KMS-11 (cell line): Measurements from ENCODE around the gene HNF4A.

Experiments
- H2AFZ ChIP-seq: fragments of 200-600 bp; sonication (generic); 2 replicates; pipeline ENCODE4 v1.6.1; 2016; ENCODE audit warnings: antibody characterized with exemption, mixed run types, low read depth
- H3K27ac ChIP-seq: fragments of 200-600 bp; sonication (generic); 2 replicates; pipeline ENCODE4 v1.6.1; 2016; ENCODE audit warnings: mild to moderate bottlenecking, mixed run types
- H3K27me3 ChIP-seq: fragments of 200-600 bp; sonication (generic); 2 replicates; pipeline ENCODE4 v1.6.1; 2017; ENCODE audit warnings: mild to moderate bottlenecking, low read depth, mixed run types, moderate library complexity; ENCODE audit not compliant: insufficient read depth
- H3K36me3 ChIP-seq: fragments of 200-600 bp; sonication (generic); 2 replicates; pipeline ENCODE4 v1.6.1; 2017; ENCODE audit warnings: mild to moderate bottlenecking, mixed run types; ENCODE audit not compliant: insufficient read depth
- H3K4me1 ChIP-seq: fragments of 200-600 bp; sonication (generic); 2 replicates; pipeline ENCODE4 v1.6.1; 2016; ENCODE audit warnings: mild to moderate bottlenecking, low read depth, mixed run types; ENCODE audit not compliant: poor library complexity, severe bottlenecking
- H3K4me2 ChIP-seq: fragments of 200-600 bp; sonication (generic); 2 replicates; pipeline ENCODE4 v1.7.0; 2016; ENCODE audit warnings: mild to moderate bottlenecking, mixed run types
- H3K4me3 ChIP-seq: fragments of 200-600 bp; sonication (generic); IDR thresholded peaks from 2 replicates; pipeline ENCODE4 v1.6.1; 2017; ENCODE audit warnings: low read depth, low read length, mixed read lengths; ENCODE audit not compliant: insufficient read depth
- H3K79me2 ChIP-seq: fragments of 200-600 bp; sonication (generic); 2 replicates; pipeline ENCODE4 v1.6.1; 2016; ENCODE audit warnings: low read depth, mixed run types; ENCODE audit not compliant: insufficient read depth
- H3K9ac ChIP-seq: fragments of 200-600 bp; sonication (generic); 2 replicates; pipeline ENCODE4 v1.6.1; 2016; ENCODE audit warnings: mild to moderate bottlenecking, mixed run types
- H4K20me1 ChIP-seq: fragments of 200-600 bp; sonication (generic); 2 replicates; pipeline ENCODE4 v1.6.1; 2016; ENCODE audit warnings: mild to moderate bottlenecking, mixed run types; ENCODE audit not compliant: insufficient read depth
- TF ChIP-seq, protein P1 (sequence below): fragments of 200-600 bp; sonication (generic); conservative IDR thresholded peaks from 2 replicates; pipeline ENCODE4 v1.6.1; 2017; ENCODE audit warnings: low read depth, mild to moderate bottlenecking, antibody characterized with exemption, low read length, moderate library complexity, mixed read lengths

Gene HNF4A

DNA sequence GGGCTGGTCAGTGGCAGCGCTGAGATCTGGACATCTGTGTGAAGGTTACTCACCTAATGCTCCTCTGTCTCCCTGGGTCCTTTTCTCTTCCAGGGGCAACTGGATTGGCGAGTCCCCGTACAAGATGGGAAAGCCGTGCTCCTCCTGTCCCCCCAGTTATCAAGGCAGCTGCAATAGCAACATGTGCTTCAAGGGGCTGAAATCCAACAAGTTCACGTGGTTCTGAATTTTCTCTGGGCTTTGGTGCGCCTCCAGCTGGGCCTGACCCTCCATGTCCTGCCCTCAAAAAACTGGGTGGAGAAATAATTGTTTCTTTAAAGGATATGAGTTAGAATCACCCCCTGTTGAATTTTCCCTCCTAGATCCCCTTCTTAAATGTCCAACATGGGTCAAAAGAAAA is 4.9 kb upstream of the HNF4A start:
- Histone ChIP-seq H3K4me3 (no peak overlapping the region), H2AFZ (no peak overlapping the region), H3K9ac (no peak overlapping the region), H4K20me1 (no peaks in the 10 kb centered on the region), H3K27ac (no peak overlapping the region), H3K36me3 (no peaks in the 10 kb centered on the region), H3K79me2 (no peaks in the 10 kb centered on the region), H3K27me3 (no peaks in the 10 kb centered on the region), H3K4me1 (no peaks in the 10 kb centered on the region), H3K4me2 (no peak overlapping the region)
- TF ChIP-seq, protein P1, sequence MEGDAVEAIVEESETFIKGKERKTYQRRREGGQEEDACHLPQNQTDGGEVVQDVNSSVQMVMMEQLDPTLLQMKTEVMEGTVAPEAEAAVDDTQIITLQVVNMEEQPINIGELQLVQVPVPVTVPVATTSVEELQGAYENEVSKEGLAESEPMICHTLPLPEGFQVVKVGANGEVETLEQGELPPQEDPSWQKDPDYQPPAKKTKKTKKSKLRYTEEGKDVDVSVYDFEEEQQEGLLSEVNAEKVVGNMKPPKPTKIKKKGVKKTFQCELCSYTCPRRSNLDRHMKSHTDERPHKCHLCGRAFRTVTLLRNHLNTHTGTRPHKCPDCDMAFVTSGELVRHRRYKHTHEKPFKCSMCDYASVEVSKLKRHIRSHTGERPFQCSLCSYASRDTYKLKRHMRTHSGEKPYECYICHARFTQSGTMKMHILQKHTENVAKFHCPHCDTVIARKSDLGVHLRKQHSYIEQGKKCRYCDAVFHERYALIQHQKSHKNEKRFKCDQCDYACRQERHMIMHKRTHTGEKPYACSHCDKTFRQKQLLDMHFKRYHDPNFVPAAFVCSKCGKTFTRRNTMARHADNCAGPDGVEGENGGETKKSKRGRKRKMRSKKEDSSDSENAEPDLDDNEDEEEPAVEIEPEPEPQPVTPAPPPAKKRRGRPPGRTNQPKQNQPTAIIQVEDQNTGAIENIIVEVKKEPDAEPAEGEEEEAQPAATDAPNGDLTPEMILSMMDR = no peak

DNA sequence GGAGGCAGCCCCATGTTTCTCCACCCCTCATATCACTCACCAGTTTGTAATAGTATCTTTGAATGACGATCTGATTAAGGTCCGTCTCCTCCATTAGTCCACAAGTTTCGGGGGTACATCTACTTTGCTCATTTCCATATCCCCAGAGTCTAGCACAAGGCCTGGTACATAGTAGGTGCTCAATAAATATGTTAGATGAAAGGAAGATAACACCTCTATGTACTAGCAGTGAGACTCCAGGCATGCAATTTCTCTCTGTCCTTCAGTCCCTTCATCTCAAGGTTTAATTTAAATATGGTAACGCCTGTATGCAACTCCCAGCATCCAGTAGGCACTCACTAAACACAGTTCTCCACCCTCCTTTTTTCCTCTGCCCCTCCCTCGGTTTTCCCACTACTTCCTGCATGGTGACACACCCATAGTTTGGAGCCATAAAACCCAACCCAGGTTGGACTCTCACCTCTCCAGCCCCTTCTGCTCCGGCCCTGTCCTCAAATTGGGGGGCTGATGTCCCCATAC is 461 bp upstream of the HNF4A start:
- no peak overlapping the region for H3K9ac ChIP-seq
- no peaks in the 10 kb centered on the region for H3K79me2 ChIP-seq
- H2AFZ ChIP-seq = no peak overlapping the region
- no peak overlapping the region for H3K4me3 ChIP-seq
- no peaks in the 10 kb centered on the region for H4K20me1 ChIP-seq
- H3K36me3 ChIP-seq = no peaks in the 10 kb centered on the region
- H3K27ac ChIP-seq = no peak overlapping the region
- TF ChIP-seq, protein P1 = no peak
- H3K27me3 ChIP-seq = no peaks in the 10 kb centered on the region
- no peaks in the 10 kb centered on the region for H3K4me1 ChIP-seq
- no peak overlapping the region for H3K4me2 ChIP-seq

DNA sequence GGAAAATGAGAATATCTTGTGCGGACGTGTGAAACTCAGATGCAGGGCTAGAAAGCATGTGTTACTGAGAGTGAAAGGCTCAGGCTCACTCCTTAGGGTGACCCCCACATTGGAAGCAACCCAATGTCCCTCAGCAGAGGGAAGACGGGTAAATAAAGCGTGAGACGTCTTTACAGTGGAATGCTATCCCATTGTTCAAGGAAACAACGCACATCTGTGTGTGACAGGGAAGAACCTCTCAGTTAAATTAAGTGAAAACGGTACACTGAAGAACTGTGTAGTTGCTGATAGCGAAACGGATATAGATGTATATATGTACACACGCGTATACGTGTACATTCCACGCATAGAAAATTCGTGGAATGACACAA is 839 bp downstream of the HNF4A start:
- Histone ChIP-seq H3K4me2 (no peak overlapping the region), H3K9ac (no peak overlapping the region), H3K36me3 (no peaks in the 10 kb centered on the region), H3K4me3 (no peak overlapping the region), H3K27ac (no peak overlapping the region), H3K4me1 (no peaks in the 10 kb centered on the region), H3K79me2 (no peaks in the 10 kb centered on the region), H3K27me3 (no peaks in the 10 kb centered on the region), H2AFZ (no peak overlapping the region), H4K20me1 (no peaks in the 10 kb centered on the region)
- TF ChIP-seq, protein P1 = no peak

DNA sequence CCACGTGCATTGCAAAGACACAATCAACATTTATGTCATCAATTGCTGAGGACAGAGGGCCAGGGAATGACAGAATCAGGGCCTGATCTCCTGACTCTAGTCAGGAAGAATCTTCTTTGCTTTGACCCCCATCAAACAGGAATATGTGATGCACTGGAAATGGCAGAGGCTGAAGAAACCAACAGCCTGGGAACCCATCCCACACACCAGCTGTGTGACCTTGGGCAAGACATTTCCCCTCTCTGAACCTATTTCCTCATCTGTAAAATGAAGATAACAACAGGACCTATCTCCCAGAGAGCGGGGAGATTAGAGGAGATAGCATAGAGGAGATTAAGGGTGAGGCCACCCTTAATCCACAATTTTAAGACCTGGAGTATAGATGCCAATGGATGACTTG is 1.5 kb downstream of the HNF4A start:
- H4K20me1 ChIP-seq = no peaks in the 10 kb centered on the region
- no peak overlapping the region for H3K9ac ChIP-seq
- H3K4me3 ChIP-seq = no peak overlapping the region
- H2AFZ ChIP-seq = no peak overlapping the region
- no peaks in the 10 kb centered on the region for H3K36me3 ChIP-seq
- H3K4me1 ChIP-seq = no peaks in the 10 kb centered on the region
- no peaks in the 10 kb centered on the region for H3K27me3 ChIP-seq
- TF ChIP-seq, protein P1 = no peak
- H3K79me2 ChIP-seq = no peaks in the 10 kb centered on the region
- no peak overlapping the region for H3K4me2 ChIP-seq
- no peak overlapping the region for H3K27ac ChIP-seq
